ACHN (cell line): ENCODE results near the gene OGT.
A peak's percentile ranks its signal among the peaks of the same experiment; 100 is the strongest.
"Not testable (repeated sequence)": the region's sequence is repeated elsewhere in the genome, so short reads cannot be mapped to it uniquely, and the experiment has no call there.

Experiments used
- DNase-seq: peaks from one replicate; pipeline ENCODE4 v3.0.0-alpha.2; 2015
- in situ Hi-C: cut with HindIII; loops from 2 replicates; pipeline ENCODE4 v1.10.0; 2017; ENCODE audit warnings: low sequenced_read_pairs, low pct_ligation_motif_present, low pct_unique_long_range_greater_than_20kb

Gene OGT

DNA sequence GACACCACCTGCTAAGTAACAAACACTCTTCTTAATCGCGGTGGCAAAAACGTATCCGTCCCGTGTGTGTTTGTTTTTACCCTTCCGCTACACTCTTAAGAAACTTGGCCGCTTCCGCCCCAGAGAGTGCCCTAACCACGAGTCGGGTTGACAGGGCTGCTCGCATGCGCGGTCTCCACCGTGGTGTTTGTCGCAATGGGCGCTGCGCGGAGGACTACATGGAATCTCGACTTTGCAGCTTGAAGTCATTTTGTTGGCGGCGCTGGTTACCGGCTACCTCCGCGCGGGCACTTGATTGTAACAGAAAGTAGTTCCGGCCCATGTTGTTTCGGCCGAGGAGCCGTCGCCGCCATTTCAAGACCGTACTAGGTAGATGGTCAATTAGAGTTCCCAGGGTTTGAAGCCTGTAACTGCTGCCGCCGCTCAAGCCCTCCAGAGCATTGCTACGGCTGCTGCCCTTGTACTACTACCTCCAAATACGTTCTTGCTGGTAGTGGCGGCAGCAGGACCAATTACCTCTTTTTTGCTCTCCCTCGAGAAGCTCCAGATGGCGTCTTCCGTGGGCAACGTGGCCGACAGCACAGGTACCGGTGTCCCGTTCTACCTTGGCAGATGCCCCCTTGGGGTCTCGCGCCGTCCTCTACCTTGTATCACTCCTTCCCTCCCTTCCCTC, at the start of gene OGT:
Gene OGT, plus strand, starts transcription at position 352 of the 673 bp plus-strand sequence. Its CDS starts 196 bp downstream, at position 548.
- in situ Hi-C loops, result no loop called here
- DNase-seq, result peak; percentile 92

DNA sequence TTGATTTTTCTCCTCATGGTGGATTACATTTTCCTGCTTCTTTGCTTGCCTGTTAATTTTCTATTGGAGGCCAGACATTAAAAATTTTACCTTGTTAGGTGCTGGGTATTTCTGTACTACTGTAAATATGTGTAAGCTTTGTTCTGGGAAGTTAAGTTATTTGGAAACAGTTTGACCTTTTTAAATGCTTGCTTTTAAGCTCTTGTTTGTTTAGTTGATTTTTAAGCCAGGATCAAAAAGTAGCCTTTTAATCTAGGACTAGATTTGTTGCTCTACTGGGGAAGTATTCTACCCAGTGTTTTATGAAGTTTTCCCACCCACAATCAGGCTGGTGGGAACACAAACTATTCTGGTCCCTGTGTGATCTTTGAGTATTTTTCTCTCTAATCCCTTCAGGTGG, 45.1 kb upstream of the OGT start:
- DNase-seq, result no peak
- in situ Hi-C loops, result no loop called here

DNA sequence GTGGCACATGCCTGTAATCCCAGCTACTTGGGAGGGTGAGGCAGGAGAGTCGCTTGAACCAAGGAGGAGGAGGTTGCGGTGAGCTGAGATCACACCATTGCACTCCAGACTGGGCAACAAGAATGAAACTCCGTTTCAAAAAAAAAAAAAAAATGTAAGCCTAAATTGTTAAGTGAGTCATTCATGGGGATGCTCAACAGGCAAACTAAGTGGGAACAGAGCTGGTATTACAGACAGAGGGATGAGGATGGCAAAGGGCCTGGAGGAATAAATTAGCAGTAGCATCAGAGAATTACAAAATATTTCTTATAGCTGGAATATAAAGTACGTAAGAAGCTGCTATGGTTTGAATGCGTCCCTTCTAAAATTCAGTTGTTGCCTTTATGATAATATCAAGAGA, 43.4 kb upstream of the OGT start:
- DNase-seq, result no peak
- in situ Hi-C loops, result no loop called here

DNA sequence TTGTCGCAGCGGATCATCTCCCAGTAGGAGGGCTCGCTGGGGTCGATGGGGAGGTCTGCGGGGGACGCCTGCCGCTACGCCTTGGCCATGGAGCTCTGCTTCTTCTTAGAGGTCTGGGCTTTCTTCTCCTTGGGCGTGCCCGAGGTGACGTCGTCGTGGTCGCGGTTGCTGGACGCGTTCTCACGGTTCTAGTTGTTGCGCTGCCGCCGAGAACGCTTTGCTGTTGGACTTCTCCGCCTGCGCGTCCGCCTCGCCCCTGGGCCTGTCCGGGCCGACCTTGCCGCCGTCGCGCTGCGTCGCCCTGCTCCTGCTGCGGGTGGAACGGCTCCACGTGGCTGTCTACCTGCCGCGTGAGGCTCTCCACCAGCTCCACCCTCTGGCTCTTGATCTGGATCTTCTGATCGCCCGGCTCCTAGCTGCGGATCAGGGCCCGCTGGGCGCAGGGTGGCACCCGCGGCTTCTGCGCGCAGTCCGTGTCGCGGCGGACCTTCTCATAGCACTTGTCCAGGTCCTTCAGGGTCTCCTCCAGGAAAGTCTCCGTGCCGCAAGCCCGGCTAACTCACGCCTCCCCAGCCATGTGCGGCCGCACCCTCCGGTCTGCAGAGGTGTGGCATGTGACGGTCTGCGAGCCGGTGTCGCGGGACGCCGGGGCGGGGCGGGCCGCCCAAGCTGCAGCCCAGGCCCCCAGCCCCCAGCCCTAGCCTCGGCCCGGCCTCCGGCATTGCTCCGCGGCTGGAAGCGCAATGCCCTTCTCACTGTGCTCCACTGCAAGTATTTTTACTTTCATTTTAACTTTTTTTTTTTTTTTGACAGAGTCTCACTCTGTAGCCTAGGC, 40.5 kb upstream of the OGT start:
- peak; percentile 0 for DNase-seq
- in situ Hi-C loops, result no loop called here

DNA sequence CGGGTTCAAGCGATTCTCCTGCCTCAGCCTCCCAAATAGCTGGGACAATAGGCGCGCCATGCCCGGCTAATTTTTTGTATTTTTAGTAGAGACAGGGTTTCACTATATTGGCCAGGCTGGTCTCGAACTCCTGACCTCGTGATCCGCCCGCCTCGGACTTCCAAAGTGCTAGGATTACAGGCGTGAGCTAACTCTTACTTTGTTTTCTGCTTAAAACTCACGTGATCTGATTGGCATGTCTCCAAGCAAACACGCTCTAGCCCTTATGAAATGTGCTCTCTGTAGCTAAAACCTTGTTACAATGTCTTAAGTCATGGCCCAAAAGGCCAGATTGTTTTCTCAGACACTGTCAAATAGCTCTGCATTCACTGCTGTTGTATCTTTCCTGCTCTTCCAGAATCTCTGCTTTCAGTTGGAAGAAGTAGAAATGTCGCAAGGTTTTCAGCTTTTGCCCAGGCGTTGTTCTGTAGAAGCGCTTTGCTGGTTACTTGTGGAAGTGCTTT, 39.7 kb upstream of the OGT start:
- in situ Hi-C loops, result no loop called here
- DNase-seq, result no peak

DNA sequence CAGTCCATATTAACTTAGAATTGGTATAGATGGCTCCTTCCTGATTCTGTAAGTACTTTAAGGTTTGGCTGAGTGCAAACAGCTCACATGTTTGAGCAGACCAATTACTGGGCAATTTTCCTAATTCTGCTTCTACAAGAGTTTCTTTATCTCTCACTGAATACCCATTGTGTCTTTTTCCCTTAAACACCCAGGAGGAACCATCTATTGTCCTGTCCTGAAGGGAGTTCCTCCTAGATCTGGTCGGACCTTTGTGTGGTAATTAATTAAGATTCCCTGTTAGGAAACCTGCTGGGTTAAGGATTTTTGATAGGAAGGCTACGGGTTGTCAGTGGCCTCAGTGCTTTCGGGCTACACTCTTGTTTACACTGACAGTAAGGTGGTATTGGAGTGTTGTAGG, 36.9 kb upstream of the OGT start:
- DNase-seq, in situ Hi-C loops: not testable (repeated sequence)

DNA sequence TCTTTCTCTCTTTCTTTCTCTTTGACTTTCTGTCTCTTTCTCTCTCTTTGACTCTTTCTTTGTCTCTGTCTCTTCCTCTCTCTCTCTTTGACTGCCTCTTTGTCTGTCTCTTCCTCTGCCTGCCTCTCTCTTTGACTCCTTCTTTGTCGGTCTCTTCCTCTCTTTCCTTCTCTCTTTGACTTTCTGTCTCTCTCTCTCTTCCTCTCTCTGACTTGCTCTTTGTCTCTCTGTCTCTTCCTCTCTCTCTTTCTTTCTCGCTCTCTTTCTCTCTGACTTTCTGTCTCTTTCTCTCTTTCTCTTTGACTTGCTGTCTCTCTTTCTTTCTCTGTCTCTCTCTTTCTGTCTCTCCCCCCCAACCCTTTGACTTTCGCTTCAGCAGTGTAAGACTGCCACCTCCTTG, 36.4 kb upstream of the OGT start:
- in situ Hi-C loops, result no loop called here
- DNase-seq, result no peak

DNA sequence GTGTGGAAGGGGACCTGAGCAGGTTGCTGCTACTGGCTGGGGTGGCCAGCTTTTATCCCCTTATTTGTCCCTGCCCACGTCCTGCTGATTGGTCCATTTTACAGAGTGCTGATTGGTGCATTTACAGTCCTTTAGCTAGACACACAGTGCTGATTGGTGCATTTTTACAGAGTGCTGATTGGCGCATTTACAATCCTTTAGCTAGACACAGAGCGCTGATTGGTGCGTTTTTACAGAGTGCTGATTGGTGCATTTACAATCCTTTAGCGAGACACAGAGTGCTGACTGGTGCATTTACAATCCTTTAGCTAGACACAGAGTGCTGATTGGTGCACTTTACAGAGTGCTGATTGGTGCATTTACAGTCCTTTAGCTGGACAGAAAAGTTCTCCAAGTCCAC, 30.8 kb upstream of the OGT start:
- DNase-seq, in situ Hi-C loops: not testable (repeated sequence)

DNA sequence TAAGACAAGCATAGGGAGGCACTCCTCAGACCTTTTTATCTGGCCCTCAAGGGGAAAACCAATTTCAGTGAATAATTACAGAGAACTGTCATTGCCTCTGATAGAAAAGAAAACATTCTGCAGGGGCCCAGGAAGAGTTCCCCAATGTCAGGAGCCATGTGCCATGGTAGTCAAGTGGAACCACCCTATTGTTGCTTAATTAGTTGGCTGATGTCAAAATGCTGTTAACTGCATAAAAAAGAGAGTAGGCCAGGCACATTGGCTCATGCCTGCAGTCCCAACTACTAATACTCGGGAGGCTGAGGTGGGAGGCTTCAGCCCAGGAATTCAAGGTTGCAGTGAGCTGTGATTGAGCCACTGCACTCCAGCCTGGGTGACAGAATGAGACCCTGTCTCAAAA, 28.6 kb upstream of the OGT start:
- in situ Hi-C loops, result no loop called here
- no peak for DNase-seq

DNA sequence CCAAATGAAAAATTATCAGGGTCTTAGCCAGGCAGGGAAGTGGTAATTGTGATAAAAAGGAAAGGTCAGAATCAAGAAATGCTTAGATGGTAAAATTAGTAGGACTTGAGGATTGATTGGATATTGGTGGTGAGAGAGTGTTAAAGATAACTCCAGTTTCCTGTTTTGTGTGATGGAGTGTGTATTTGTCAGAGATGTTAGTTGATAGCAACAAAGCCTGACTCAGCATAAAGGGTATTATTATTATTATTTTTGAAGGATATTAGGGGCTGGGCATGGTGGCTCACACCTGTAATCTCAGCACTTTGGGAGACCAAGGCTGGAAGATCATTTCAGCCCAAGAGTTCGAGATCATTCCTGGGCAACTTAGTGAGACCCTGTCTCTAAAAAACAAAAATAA, 23.6 kb upstream of the OGT start:
- DNase-seq, result no peak
- in situ Hi-C loops, result no loop called here

DNA sequence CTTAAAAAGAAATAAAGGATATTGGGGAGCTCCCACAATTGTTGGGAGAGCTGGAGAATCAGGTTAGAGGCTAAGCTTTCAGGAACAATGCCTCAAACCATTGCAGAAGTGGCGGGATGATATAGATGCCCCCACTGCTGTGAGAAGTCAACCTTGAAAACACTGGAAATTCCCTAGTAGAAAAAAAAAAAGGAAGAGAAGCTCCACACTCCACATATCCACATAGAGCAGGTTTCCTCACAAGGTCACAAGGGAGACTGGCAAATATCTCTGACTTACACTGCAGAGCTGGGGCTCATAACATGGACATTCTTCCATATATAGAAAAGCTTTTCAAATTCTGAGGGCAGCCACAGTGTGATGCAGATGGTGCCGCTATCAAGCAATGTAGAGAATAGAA, 22.7 kb upstream of the OGT start:
- in situ Hi-C loops, result no loop called here
- DNase-seq, result no peak

DNA sequence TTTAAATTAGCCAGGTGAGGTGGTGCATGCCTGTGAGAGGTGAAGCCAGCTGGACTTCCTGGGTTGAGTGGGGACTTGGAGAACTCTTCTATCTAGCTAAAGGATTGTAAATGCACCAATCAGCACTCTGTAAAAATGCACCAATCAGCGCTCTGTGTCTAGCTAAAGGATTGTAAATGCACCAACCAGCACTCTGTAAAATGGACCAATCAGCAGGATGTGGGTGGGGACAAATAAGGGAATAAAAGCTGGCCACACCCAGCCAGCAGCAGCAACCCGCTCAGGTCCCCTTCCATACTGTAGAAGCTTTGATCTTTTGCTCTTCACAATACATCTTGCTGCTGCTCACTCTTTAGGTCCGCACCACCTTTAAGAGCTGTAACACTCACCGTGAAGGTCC, 19.2 kb upstream of the OGT start:
- in situ Hi-C loops, DNase-seq: not testable (repeated sequence)

DNA sequence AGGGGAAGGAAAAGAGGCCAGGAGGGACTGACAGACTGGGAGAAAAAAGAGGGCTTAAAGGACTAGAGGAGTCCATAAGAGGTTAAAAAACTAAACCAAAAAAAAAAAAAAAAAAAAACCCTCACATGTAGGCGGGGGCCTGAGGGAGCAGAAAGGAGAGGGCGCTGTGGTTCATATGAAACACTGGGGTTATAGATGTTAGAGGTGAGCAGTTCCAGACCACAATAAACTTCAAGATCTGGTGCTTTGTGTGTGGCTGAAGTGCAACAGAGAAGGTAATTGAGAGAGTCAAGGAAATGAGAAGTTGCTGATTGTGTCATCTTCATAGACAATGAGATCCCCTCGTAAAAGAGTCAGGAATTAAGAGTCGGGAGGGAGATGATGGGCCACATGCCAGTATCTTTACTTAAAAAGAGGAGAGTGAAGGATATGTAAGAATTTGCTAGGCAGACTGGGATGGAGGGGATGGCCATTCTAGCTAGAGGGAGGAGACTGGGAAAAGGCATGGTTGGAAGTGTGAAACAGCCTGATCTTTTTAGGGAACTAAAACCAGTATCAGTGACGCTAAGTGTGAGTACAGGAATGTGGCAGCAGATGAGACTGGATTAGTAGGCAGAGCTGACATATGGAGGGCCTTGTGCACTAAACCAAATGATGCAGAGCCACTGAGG, 18.4 kb upstream of the OGT start:
- in situ Hi-C loops, result no loop called here
- no peak for DNase-seq

DNA sequence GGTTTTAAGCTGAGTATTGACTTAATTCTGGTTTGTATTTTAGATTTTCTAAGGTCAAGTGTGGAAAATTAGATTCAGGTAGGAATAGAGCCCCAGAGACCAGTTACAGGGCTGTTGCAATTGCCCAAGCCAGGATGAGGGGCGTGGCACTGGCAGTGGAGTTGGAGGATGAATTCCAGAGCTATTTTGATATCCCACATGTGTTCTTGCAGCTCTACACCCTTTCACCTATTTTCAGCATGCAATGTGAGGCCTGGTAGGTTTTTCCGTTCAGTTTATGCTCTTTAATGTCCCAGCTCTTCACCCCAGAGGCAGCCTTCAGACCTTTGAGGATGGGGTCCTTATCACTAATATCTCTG, 17.9 kb upstream of the OGT start:
- DNase-seq, result no peak
- in situ Hi-C loops, result no loop called here

DNA sequence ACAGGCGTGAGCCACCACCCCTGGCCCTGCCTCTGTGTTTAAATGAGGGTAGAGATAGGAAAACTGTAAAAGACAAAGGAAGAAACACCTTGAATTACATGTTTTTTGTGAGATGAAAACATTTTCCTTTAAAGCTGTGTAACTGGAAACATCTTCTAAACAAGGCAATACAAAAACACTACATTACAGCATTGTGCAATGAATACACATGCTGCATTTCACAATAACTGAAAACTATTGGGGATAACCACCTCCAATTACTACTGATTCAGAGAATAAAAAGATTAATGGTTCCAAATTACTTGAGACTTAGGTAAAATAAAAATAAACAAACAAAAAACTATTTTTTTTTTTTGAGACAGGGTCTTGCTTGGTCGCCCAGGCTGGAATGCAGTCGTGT, 7.6 kb upstream of the OGT start:
- in situ Hi-C loops, result no loop called here
- DNase-seq, result no peak

DNA sequence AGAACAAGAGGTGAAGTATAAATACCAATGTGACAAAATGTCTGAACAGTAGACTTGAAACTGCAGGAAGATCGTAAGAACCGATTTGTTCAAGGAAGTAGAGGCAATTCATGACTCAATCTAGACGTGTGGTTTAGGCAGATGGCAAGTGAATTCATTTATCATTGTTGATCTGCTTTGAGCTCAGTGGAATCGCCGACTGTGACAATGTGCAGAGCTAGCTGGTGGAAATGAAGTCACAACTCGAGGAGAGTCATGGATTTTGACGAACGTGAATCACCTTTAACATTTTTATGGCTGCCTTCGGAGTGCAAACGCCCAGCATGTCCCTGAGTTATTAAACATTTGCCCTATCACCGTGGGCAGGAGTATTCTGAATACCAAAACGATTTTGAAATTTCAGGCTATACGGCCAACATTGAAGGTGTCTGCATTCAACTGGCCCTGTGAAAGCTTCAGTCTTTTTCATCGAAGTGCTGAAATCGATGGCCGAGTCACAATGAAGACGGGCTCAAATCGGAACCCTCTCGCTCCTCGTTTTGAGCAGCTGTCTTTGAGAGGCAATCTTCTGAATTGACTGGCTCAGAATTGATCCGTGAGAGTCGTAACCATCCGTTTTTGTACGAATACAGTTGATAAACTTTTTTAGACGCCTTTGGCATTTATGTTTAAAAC, 689 bp upstream of the OGT start:
- DNase-seq, result peak; percentile 58
- in situ Hi-C loops, result no loop called here

DNA sequence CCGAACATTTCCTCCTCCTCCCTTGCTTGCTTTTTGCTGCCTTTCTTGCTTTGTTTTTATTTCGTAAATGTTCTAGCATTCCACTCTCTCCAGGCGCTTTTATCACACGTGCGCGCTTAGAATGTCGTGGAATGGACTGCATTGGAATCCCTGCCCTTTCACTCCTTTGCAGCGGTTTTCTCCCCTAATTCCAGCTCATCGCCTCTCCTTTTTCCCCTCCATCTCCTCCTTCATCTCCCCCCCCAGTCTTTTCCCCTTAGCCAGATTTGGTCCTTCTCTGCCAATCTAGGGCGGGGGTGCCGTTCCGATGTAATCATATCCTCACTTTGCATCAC, 579 bp downstream of the OGT start:
- no peak for DNase-seq

DNA sequence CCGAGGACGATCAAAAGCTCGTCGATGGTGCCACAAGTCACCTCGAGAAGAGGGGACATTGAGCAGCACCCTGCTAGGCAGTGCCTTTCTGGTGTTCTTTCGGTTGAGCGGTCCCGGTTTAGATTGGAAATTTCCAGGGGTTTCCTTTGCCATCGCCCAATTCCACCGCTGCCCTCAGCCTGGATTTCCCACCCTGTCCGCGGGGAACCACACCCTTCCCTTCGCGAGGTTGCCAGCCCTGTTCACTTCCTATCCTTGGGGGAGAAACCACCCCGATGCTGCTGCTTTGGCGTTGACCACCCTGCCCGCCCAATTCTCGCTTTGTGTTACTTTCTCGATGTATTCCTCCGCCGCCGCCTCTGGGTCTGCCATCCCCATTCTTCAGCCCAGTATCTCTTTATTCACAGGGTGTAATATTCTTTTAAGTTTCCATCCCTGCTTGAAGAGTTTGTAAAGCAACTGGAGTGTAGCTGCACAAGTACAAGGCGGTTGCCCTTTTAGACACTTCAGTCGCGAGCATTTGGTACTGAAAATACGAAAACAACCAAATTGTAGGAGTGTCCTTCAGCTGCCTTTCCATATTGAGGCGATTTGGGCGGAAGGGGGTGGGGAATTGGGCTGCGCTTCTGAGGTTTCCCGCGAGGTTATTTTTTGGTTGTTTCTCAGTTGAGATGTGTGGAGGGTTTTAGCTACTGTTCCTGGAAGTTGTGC, 1.1 kb downstream of the OGT start:
- peak; percentile 37 for DNase-seq
- in situ Hi-C loops, result no loop called here

More for the DNA sequence above, 579 bp downstream of the OGT start:
- in situ Hi-C loops, result no loop called here
